Fibroblast of lung (primary cell): Measurements from ENCODE around the gene EYA2. TPM values are rescaled to one million over a fixed set of nuclear protein-coding genes. Genes with fewer than 3 reads are reported as not detected.

Experiments
- DNase-seq, 2 donors: peaks; one replicate each; pipeline versions ENCODE4 v3.0.0 to v3.0.0-alpha.2; 2010; ENCODE audit warnings: low read depth in 2 of 2
- H2AFZ ChIP-seq: 2 replicates; pipeline ENCODE4 v1.5.1; 2012; ENCODE audit warnings: low read length, control low read depth, inconsistent platforms
- H3K27ac ChIP-seq: 2 replicates; pipeline ENCODE4 v1.5.1; 2011; ENCODE audit warnings: low read length, control low read depth; ENCODE audit not compliant: insufficient read depth
- H3K27me3 ChIP-seq: 2 replicates; pipeline ENCODE4 v1.5.1; 2011; ENCODE audit warnings: mild to moderate bottlenecking, low read length; ENCODE audit not compliant: control insufficient read depth, insufficient read depth
- H3K36me3 ChIP-seq: 2 replicates; pipeline ENCODE4 v1.5.1; 2011; ENCODE audit warnings: low read length; ENCODE audit not compliant: control insufficient read depth, insufficient read depth
- H3K4me1 ChIP-seq: 2 replicates; pipeline ENCODE4 v1.5.1; 2011; ENCODE audit warnings: low read length; ENCODE audit not compliant: control insufficient read depth, insufficient read depth; ENCODE audit errors: extremely low read depth
- H3K4me2 ChIP-seq: 2 replicates; pipeline ENCODE4 v1.5.1; 2011; ENCODE audit warnings: low read length, control low read depth; ENCODE audit not compliant: insufficient read depth; ENCODE audit errors: extremely low read depth
- H3K4me3 ChIP-seq, 4 experiments: fragments of 200-600 bp in 1 of 4; sonication (generic) in 1 of 4; replicated peaks in 1 of 4; 2 replicates each; pipeline ENCODE4 v1.5.1; 2011 to 2016; ENCODE audit warnings: low read length in 4 of 4, low read depth in 3 of 4, mild to moderate bottlenecking in 3 of 4, control low read depth in 2 of 4, inconsistent platforms in 1 of 4, mixed read lengths in 1 of 4; ENCODE audit not compliant: insufficient read depth in 1 of 4; ENCODE audit errors: control extremely low read depth in 1 of 4
- H3K79me2 ChIP-seq: 2 replicates; pipeline ENCODE4 v1.5.1; 2012; ENCODE audit warnings: mild to moderate bottlenecking, low read length, inconsistent platforms; ENCODE audit not compliant: control insufficient read depth, insufficient read depth
- H3K9ac ChIP-seq: 2 replicates; pipeline ENCODE4 v1.5.1; 2011; ENCODE audit warnings: mild to moderate bottlenecking, low read length, control low read depth; ENCODE audit not compliant: insufficient read depth
- H3K9me3 ChIP-seq: 2 replicates; pipeline ENCODE4 v1.5.1; 2012; ENCODE audit warnings: low read depth, low read length; ENCODE audit not compliant: control insufficient read depth, insufficient read depth
- H4K20me1 ChIP-seq: 2 replicates; pipeline ENCODE4 v1.5.1; 2011; ENCODE audit warnings: low read length; ENCODE audit not compliant: control insufficient read depth, insufficient read depth; ENCODE audit errors: extremely low read depth
- EZH2 ChIP-seq: IDR thresholded peaks from 2 replicates; pipeline ENCODE4 v1.5.1; 2012; ENCODE audit warnings: low read length, control low read depth, mild to moderate bottlenecking; ENCODE audit errors: missing control alignments
- polyA plus RNA-seq, 2 donors: library from polyadenylated mRNA; depleted of rRNA in 1 of 2; stranded (reverse) in 1 of 2; unstranded in 1 of 2; fragments of >200 nt; gene quantifications; 2 replicates each; pipeline ENCODE4 v1.2.1, GENCODE V29; 2011 to 2012; ENCODE audit warnings: missing spikeins in 1 of 2
- total RNA-seq: library from RNA; depleted of rRNA; stranded (reverse); fragments of >200 nt; gene quantifications from 2 replicates; pipeline ENCODE4 v1.2.1, GENCODE V29; 2014
- TF ChIP-seq, protein P1 (sequence below), 2 donors: IDR thresholded peaks in 1 of 2; conservative IDR thresholded peaks in 1 of 2; 1 replicate in 1 of 2; 2 replicates in 1 of 2; pipeline ENCODE4 v1.5.1; 2011 to 2012; ENCODE audit warnings: low read length in 2 of 2, control low read depth in 1 of 2, inconsistent platforms in 1 of 2, low read depth in 1 of 2, mild to moderate bottlenecking in 1 of 2

The EYA2 gene
- total and polyA plus RNA-seq, 2 donors (not counting 1 experiment from before 2014, with no cell fraction given), result 0.37 to 1.7 TPM

DNA sequence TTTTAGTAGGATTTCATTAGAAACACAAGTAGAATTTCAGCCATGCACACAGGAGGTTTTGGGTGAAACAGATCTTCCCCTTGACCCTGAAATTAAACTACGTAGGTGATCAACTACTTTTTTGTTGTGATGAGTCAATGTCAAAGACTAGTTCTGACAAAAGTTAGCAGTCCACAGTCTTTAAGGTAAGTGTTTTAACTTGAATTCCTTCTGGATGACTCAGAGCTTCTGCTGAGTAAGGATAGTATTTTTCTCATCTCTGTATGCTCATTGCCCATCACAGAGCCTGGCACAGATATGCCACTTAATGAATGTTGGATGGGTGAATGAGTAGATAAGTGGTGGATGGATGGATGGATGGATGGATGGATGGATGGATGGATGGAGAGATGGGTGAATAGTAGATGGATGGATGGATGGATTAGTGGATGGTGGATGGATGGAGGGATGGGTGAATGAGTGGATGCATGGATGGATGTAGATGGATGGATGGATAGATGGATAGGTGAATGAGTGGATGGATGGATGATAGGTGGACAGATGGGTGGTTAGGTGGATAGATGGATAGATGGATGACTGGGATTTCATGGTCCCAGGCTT, 296.5 kb downstream of the EYA2 start:
- no peak overlapping the region for H3K9ac ChIP-seq
- DNase-seq, result peak in 1 of 2 donors; percentile 49
- no peak overlapping the region for H3K27ac ChIP-seq
- no peak overlapping the region for H3K4me3 ChIP-seq
- H2AFZ ChIP-seq, result no peak overlapping the region
- no peaks in the 10 kb centered on the region for H4K20me1 ChIP-seq
- no peaks in the 10 kb centered on the region for H3K27me3 ChIP-seq
- no peaks in the 10 kb centered on the region for H3K9me3 ChIP-seq
- no peaks in the 10 kb centered on the region for H3K79me2 ChIP-seq
- no peak overlapping the region for H3K4me2 ChIP-seq
- H3K4me1 ChIP-seq, result no peaks in the 10 kb centered on the region
- TF ChIP-seq, protein P1, sequence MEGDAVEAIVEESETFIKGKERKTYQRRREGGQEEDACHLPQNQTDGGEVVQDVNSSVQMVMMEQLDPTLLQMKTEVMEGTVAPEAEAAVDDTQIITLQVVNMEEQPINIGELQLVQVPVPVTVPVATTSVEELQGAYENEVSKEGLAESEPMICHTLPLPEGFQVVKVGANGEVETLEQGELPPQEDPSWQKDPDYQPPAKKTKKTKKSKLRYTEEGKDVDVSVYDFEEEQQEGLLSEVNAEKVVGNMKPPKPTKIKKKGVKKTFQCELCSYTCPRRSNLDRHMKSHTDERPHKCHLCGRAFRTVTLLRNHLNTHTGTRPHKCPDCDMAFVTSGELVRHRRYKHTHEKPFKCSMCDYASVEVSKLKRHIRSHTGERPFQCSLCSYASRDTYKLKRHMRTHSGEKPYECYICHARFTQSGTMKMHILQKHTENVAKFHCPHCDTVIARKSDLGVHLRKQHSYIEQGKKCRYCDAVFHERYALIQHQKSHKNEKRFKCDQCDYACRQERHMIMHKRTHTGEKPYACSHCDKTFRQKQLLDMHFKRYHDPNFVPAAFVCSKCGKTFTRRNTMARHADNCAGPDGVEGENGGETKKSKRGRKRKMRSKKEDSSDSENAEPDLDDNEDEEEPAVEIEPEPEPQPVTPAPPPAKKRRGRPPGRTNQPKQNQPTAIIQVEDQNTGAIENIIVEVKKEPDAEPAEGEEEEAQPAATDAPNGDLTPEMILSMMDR (conservative IDR thresholded peaks at IDR 0.05 in 1 of 2, IDR thresholded peaks at IDR 0.05 in 1 of 2; ENCODE audit: low read depth in 1 of 2, low read length in 2 of 2), result no peak
- no peak for TF ChIP-seq EZH2
- H3K36me3 ChIP-seq, result no peaks in the 10 kb centered on the region

DNA sequence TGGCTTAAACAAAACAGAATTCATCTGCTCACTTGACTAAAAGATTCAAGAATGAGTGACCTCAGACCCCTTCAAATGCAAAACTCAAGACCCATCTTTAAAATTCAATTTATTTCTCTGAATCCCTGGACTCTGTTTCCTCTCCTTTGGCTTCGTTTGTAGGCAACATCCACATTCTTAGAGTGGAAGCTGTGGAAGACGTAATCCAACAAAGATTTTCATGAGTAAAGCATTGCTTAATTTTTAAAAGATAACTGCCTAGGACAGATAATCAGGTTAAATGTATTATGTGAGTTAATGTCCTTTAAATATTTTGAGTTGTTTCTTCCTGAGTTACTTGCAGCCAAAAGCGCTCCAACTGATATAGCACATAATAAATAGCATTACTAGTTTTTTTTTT, 297.3 kb downstream of the EYA2 start:
- H3K9ac ChIP-seq, result no peak overlapping the region
- no peaks in the 10 kb centered on the region for H3K36me3 ChIP-seq
- H3K27me3 ChIP-seq, result no peaks in the 10 kb centered on the region
- no peaks in the 10 kb centered on the region for H3K9me3 ChIP-seq
- DNase-seq, result no peak
- no peak overlapping the region for H3K4me3 ChIP-seq
- no peak overlapping the region for H2AFZ ChIP-seq
- H3K79me2 ChIP-seq, result no peaks in the 10 kb centered on the region
- TF ChIP-seq, protein P1 (conservative IDR thresholded peaks at IDR 0.05 in 1 of 2, IDR thresholded peaks at IDR 0.05 in 1 of 2; ENCODE audit: low read depth in 1 of 2, low read length in 2 of 2), result no peak
- TF ChIP-seq EZH2, result no peak
- H3K4me1 ChIP-seq, result no peaks in the 10 kb centered on the region
- H4K20me1 ChIP-seq, result no peaks in the 10 kb centered on the region
- H3K4me2 ChIP-seq, result no peak overlapping the region
- H3K27ac ChIP-seq, result no peak overlapping the region

DNA sequence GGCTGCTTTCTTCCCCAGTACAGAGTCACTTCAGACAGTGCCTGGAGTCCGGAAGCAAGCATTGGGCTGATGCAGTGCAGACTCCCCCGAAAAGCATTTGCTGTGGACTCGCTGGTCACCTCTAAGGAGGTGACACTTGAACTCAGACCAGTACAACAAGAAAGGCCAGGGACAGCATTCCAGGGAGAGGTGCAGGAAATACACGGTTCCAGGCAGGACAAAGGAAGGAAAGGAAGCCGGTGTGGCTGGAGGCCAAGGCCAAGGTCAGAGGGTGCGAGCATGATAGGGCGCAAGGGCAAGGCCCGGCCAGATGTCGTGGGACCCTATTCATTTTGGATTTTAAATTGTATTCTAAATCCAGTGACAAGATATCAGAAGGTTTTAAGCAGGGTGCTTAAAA, 300.9 kb downstream of the EYA2 start:
- Histone ChIP-seq H3K4me2 (no peak overlapping the region), H3K27me3 (no peaks in the 10 kb centered on the region), H3K9me3 (no peaks in the 10 kb centered on the region), H2AFZ (no peak overlapping the region), H3K27ac (no peak overlapping the region), H3K4me3 (no peak overlapping the region), H4K20me1 (no peaks in the 10 kb centered on the region), H3K79me2 (no peaks in the 10 kb centered on the region), H3K4me1 (no peaks in the 10 kb centered on the region), H3K36me3 (no peaks in the 10 kb centered on the region), H3K9ac (no peak overlapping the region)
- no peak for DNase-seq
- no peak for TF ChIP-seq EZH2
- TF ChIP-seq, protein P1 (conservative IDR thresholded peaks at IDR 0.05 in 1 of 2, IDR thresholded peaks at IDR 0.05 in 1 of 2; ENCODE audit: low read depth in 1 of 2, low read length in 2 of 2), result no peak
